SH-SY5Y (cell line): ENCODE data around the gene CACNA2D1.
A peak's percentile ranks its signal among the peaks of the same experiment; 100 is the strongest.

Experiments used
- GATA2 ChIP-seq: IDR thresholded peaks from 2 replicates; pipeline ENCODE4 v1.6.1; 2011; ENCODE audit warnings: mild to moderate bottlenecking, low read depth, low read length
- GATA3 ChIP-seq: IDR thresholded peaks from 2 replicates; pipeline ENCODE4 v1.6.1; 2011; ENCODE audit warnings: low read depth, mild to moderate bottlenecking, low read length, moderate library complexity

DNA sequence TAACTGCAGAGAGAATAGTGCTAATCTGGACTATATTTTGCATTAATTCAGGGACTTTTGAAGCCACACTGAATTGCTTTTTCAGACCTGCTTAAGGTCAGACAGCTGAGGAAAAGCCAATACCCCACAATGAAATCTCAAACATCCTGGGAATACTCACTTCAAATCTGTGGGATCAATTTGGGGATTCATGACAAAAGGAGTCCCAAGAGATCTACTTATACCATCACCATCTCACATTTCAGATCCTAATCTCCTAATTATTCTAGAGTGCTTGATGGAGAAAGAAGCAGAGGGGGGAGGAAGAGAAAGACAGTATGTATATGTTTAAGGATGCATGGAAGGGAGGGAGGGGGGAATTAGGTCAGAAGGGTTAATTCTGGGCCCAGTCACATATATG lies 202.2 kb downstream of the CACNA2D1 start:
- no peak for TF ChIP-seq GATA2
- peak; percentile 24; the same call in 1 of the 2 replicates for TF ChIP-seq GATA3
